Upper lobe of right lung (tissue), 1 donor: ENCODE results near the gene ZNF426. TPM values are rescaled to one million over a fixed set of nuclear protein-coding genes. Genes with fewer than 3 reads are reported as not detected.

ENCODE experiments used
- ATAC-seq: fragments of 200-7000 bp; cut with Tn5 transposase; one replicate; pipeline ENCODE4 v1.9.1; 2020; ENCODE audit warnings: mild to moderate bottlenecking, moderate library complexity
- DNase-seq: peaks from one replicate; pipeline ENCODE4 v3.0.0-alpha.2; 2020
- H3K27ac ChIP-seq: fragments of 200-600 bp; one replicate; pipeline ENCODE4 v1.8.0; 2022
- H3K27me3 ChIP-seq: fragments of 200-600 bp; one replicate; pipeline ENCODE4 v1.8.0; 2022; ENCODE audit warnings: mild to moderate bottlenecking
- H3K36me3 ChIP-seq: fragments of 200-600 bp; one replicate; pipeline ENCODE4 v1.8.0; 2022
- H3K4me1 ChIP-seq: fragments of 200-600 bp; one replicate; pipeline ENCODE4 v1.8.0; 2022
- H3K4me3 ChIP-seq: fragments of 200-600 bp; one replicate; pipeline ENCODE4 v1.8.0; 2022; ENCODE audit warnings: mild to moderate bottlenecking
- H3K9me3 ChIP-seq: fragments of 200-600 bp; one replicate; pipeline ENCODE4 v1.8.0; 2022
- intact Hi-C: fragments of 100-400 bp; cut with DNase I; formaldehyde crosslinking; loops from one replicate; pipeline ENCODE4 v1.11.0; 2022
- total RNA-seq: library from RNA; stranded (reverse); fragmentation: NEBNext Ultra II Directional; extraction: Animal tissue kit (Norgen Biotek cat#: 25700); gene quantifications from one replicate; pipeline ENCODE4 v1.2.1, GENCODE V29; 2021
- TF ChIP-seq, protein P1 (sequence below): fragments of 200-600 bp; IDR thresholded peaks from one replicate; pipeline ENCODE4 v1.8.0; 2022; ENCODE audit warnings: antibody characterized with exemption
- donor health status: DM: no; HTN: yes; CAD: no; lungs with severe emphysema.

ZNF426 gene
- total RNA-seq, 1 donor from 2014 or later = 15.3 TPM

DNA sequence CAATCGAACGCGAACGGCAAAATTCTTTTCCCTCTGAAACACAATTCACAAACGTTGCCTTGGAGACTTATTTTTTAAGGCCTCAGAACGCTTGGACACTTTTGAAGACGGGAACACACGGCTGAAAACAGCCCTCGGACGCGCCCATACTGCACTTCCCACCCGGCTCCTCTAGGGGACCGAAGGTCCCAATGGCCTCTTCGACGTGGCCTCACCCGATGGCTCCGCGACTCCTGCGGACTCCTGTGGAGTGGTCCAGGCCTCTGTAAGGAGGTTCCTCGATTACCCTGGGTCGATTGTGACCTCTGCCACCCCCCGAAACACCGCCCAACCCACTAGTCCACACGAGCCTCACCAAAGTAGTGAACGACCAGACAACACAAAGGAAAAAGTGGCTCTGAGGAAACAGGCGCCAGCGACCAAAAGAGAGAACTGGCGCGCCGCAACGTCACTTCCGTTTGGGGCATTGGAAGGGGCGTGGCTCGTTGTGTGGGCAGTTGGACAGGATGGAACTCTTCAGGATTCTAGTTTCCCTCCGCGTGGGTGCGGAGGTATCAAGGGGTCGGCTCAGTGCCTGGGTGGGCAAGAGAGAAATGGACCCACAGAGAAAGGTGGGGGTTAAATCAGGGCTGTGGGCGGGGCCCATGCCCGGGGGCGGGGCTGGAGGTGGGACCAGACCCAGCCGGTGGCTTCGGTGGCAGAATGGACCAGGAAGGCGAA is 40.1 kb downstream of the ZNF426 start, which contains the start of gene ZNF560:
Gene ZNF560 (minus strand): TSS at position 434 of the 720 bp plus-strand sequence. CDS start 23,303 bp downstream, outside the sequence.
- H3K4me1 ChIP-seq = no peaks in the 10 kb centered on the region
- intact Hi-C loops = no loop called here
- no peak within 1 kb of the TSS for H3K4me3 ChIP-seq
- TF ChIP-seq, protein P1, sequence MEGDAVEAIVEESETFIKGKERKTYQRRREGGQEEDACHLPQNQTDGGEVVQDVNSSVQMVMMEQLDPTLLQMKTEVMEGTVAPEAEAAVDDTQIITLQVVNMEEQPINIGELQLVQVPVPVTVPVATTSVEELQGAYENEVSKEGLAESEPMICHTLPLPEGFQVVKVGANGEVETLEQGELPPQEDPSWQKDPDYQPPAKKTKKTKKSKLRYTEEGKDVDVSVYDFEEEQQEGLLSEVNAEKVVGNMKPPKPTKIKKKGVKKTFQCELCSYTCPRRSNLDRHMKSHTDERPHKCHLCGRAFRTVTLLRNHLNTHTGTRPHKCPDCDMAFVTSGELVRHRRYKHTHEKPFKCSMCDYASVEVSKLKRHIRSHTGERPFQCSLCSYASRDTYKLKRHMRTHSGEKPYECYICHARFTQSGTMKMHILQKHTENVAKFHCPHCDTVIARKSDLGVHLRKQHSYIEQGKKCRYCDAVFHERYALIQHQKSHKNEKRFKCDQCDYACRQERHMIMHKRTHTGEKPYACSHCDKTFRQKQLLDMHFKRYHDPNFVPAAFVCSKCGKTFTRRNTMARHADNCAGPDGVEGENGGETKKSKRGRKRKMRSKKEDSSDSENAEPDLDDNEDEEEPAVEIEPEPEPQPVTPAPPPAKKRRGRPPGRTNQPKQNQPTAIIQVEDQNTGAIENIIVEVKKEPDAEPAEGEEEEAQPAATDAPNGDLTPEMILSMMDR = no peak
- H3K9me3 ChIP-seq = peaks cover 28% of the 10 kb centered on the region
- no peaks in the 10 kb centered on the region for H3K36me3 ChIP-seq
- no peak for DNase-seq
- ATAC-seq = no peak
- H3K27ac ChIP-seq = no peak within 1 kb of the TSS
- no peaks in the 10 kb centered on the region for H3K27me3 ChIP-seq

DNA sequence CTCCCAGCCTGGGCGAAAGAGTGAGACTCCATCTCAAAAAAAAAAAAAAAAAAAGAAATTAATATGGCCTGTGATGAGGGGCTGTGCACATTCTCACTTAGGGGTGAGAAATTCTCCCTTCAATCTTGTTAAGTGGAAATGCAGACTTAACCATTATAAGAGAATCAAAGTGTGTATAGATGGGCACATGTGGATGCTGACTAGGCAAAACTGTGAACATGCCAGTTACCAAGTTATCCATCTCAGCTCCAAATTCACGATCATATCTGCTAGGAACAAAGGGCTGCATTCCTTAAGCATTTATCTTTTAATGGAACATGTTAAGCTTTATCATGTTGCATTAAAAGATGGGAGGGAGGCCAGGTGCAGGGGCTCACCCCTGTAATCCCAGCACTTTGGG is 44.3 kb downstream of the ZNF426 start:
- intact Hi-C loops = no loop called here
- Histone ChIP-seq H3K9me3 (peaks cover 6% of the 10 kb centered on the region), H3K36me3 (no peaks in the 10 kb centered on the region), H3K27ac (no peak overlapping the region), H3K4me1 (no peaks in the 10 kb centered on the region), H3K27me3 (no peaks in the 10 kb centered on the region), H3K4me3 (no peak overlapping the region)
- no peak for ATAC-seq
- TF ChIP-seq, protein P1 = no peak
- DNase-seq = no peak

DNA sequence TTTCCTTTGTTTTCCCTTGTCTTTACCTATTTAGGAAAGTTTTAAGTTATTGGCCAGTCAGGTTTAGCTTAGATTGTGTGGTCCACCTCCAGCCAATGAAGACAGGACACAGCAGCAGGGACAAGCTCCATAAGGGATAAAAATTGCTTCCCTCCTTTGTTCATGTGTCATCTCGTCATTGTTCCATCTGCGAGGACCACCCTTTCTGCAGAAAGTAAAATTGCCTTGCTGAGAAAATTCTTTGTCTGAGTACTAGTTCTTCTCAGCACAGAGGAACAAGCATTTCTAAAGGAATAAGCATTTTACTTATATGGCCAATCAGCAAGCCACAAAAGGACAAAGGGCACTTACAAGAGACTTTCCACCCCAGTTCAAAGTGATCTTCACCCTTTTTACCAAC is 51.4 kb downstream of the ZNF426 start:
- no peak for ATAC-seq
- H3K4me3 ChIP-seq = no peak overlapping the region
- intact Hi-C loops = no loop called here
- no peaks in the 10 kb centered on the region for H3K36me3 ChIP-seq
- H3K27me3 ChIP-seq = no peaks in the 10 kb centered on the region
- TF ChIP-seq, protein P1 = no peak
- DNase-seq = no peak
- no peak overlapping the region for H3K27ac ChIP-seq
- no peaks in the 10 kb centered on the region for H3K4me1 ChIP-seq
- peaks cover 17% of the 10 kb centered on the region for H3K9me3 ChIP-seq

DNA sequence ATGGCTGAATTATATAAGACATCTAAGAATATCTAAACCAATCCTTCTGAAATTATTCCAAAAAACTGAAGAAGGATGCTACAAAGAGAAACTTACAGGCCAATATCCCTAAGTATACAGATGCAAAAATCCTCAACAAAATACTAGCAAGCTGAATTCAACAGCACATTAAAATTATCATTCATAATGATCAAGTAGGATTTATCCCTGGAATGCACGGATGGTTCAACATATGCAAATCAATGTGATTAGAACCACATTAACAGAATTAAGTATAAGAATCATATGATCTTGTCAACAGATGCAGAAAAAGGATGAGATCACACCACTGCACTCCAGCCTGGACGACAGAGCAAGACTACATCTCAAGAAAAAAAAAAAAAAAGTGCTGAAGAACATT is 53.3 kb downstream of the ZNF426 start:
- Histone ChIP-seq H3K4me3 (no peak overlapping the region), H3K4me1 (no peaks in the 10 kb centered on the region), H3K36me3 (no peaks in the 10 kb centered on the region), H3K27me3 (no peaks in the 10 kb centered on the region), H3K9me3 (peaks cover 21% of the 10 kb centered on the region), H3K27ac (no peak overlapping the region)
- intact Hi-C loops = no loop called here
- TF ChIP-seq, protein P1 = no peak
- ATAC-seq (no peak), DNase-seq (no peak)

DNA sequence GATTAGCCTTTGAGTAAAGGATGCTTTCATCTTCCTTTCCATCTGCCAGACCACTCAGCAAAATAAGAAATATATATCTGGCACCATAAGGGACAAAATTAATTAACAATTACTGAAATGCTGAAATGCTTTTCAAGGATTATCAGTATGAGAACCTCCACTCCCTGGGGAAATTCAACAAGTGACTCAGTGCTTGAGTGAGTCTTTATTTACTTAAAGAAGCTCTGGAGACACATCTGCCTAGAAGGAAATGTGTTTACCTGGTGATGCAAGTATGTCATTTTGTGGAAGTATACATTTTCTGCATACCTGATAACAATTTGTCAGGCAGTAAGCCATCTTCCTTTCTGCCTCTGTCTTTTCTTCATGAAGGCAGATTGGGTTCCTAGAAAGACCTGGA is 63.5 kb downstream of the ZNF426 start:
- intact Hi-C loops = no loop called here
- H3K9me3 ChIP-seq = peaks cover 16% of the 10 kb centered on the region
- no peaks in the 10 kb centered on the region for H3K36me3 ChIP-seq
- H3K27me3 ChIP-seq = no peaks in the 10 kb centered on the region
- DNase-seq (no peak), ATAC-seq (no peak)
- no peaks in the 10 kb centered on the region for H3K4me1 ChIP-seq
- no peak overlapping the region for H3K27ac ChIP-seq
- TF ChIP-seq, protein P1 = no peak
- no peak overlapping the region for H3K4me3 ChIP-seq

Other genes with a start within 250 kb of the ZNF426 start
- gene ZNF699, start 228.8 kb downstream of the ZNF426 start, total RNA-seq = 5.3 TPM
- 21.2 TPM for gene ZNF559, start 214.5 kb downstream of the ZNF426 start, total RNA-seq
- gene ZNF177, start 175.6 kb downstream of the ZNF426 start, total RNA-seq = 3.3 TPM
- gene ZNF266, start 103.1 kb downstream of the ZNF426 start, total RNA-seq = 24.5 TPM
- not detected for gene ZNF560, start 40.0 kb downstream of the ZNF426 start, total RNA-seq
- 25.1 TPM for gene ZNF121, start 45.9 kb upstream of the ZNF426 start, total RNA-seq
- gene ZNF561, start 82.6 kb upstream of the ZNF426 start, total RNA-seq = 34.7 TPM
- 31.6 TPM for gene ZNF562, start 136.5 kb upstream of the ZNF426 start, total RNA-seq
- gene ZNF846, start 230.1 kb upstream of the ZNF426 start, total RNA-seq = 10.2 TPM